ENCODE results near the gene PLCE1. TPM values are rescaled to one million over a fixed set of nuclear protein-coding genes. Genes with fewer than 3 reads are reported as not detected.

PLCE1 gene
- total and polyA plus RNA-seq, 2 experiments from 2014 or later, result 0.10 to 0.58 TPM

GRCh38 chr10:93967756-93968155 is 26.0 kb upstream of the PLCE1 start:
- Histone ChIP-seq H3K27me3 (ENCODE audit: insufficient read depth) (no peaks in the 10 kb centered on the region), H3K36me3 (ENCODE audit: insufficient read depth) (no peaks in the 10 kb centered on the region), H3K4me1 (ENCODE audit: insufficient read depth) (no peaks in the 10 kb centered on the region), H3K4me3 (no peak overlapping the region), H3K79me2 (replicated peaks; ENCODE audit: insufficient read depth) (no peaks in the 10 kb centered on the region), H3K27ac (ENCODE audit: low read depth) (no peak overlapping the region), H3K9me2 (ENCODE audit: insufficient read depth) (no peaks in the 10 kb centered on the region), H3F3A (replicated peaks; ENCODE audit: low read depth) (no peaks in the 10 kb centered on the region), H2AFZ (no peak overlapping the region), H3K4me2 (no peak overlapping the region), H4K20me1 (replicated peaks; ENCODE audit: insufficient read depth) (no peaks in the 10 kb centered on the region)
- Mint-ChIP-seq H3K4me3 (no peak overlapping the region), H3K4me1 (no peaks in the 10 kb centered on the region), H3K27ac (no peak overlapping the region), H3K27me3 (ENCODE audit: insufficient read depth, low read depth, poor library complexity) (no peaks in the 10 kb centered on the region), H3K36me3 (ENCODE audit: low read depth) (peaks cover 3% of the 10 kb centered on the region; the same call in 1 of the 3 replicates), H3K9me3 (peaks cover 12% of the 10 kb centered on the region; the same call in 2 of the 3 replicates)
- DNase-seq (ENCODE audit: low spot score) (no peak), ATAC-seq (no peak)
- no peak for TF ChIP-seq ZNF331 (CRISPR knock-in tag; IDR thresholded peaks at IDR 0.05; ENCODE audit: low read depth)
- no peak for TF ChIP-seq EZH2 (IDR thresholded peaks at IDR 0.05; ENCODE audit: low read depth, unreplicated experiment)
- TF ChIP-seq EZH2phosphoT487 (IDR thresholded peaks at IDR 0.05; ENCODE audit: unreplicated experiment), result no peak
- TF ChIP-seq ZNF462 (CRISPR knock-in tag; IDR thresholded peaks at IDR 0.05), result no peak
- TF ChIP-seq CTCF (conservative IDR thresholded peaks at IDR 0.05; ENCODE audit: low read depth in 2 of 2), result no peak
- TF ChIP-seq ETS1 (IDR thresholded peaks at IDR 0.05), result no peak
